Activated T-helper 1 cell treated with anti-CD3 and anti-CD28 coated beads, Interleukin-2, amount 50 U/mL, for 16 hours (primary cell): ENCODE results near the gene DRD1.
"Not testable (repeated sequence)": the region's sequence is repeated elsewhere in the genome, so short reads cannot be mapped to it uniquely, and the experiment has no call there.

ENCODE experiments used
- DNase-seq, 2 donors: peaks; one replicate each; pipeline ENCODE4 v3.0.0-alpha.2; 2020; ENCODE audit warnings: low read depth in 1 of 2, low spot score in 1 of 2

Gene DRD1

DNA sequence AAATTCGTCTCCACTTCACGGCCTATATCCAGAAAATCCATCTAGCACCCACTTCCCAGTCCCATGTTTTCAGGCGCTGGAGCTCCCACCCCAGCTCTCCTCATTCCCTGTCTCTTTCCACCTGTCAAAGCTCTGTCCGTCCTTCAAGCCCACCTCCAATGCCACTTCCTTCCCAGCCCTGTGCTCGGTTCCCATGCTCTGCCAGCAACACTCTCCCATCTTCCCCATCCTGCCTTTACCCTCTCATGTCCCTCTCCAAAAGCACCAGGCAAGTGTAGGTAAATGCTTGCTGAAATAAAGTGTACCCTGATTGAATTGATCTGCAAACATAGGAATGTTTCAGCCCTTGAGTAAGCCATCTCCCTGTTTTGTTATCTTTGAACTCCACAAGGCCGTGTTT, 9.2 kb downstream of the DRD1 start:
- no peak for DNase-seq

DNA sequence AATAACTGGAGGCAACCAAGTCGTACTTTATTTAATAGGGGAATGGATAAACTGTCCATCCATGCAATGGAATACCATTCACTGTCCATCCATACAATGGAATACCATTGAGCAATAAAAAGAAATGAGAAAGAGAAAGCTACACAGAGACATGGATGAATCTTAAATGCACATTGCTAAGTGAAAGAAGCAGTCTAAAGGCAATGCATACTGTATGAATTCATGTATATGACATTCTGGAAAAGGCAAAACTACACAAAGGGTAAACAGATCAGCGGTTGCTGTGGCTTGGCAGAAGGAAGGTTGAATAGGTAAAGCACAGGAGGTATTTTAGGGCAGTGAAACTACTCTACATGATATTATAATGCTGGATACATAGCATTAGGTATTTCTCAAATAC, 16.2 kb downstream of the DRD1 start:
- no peak for DNase-seq

DNA sequence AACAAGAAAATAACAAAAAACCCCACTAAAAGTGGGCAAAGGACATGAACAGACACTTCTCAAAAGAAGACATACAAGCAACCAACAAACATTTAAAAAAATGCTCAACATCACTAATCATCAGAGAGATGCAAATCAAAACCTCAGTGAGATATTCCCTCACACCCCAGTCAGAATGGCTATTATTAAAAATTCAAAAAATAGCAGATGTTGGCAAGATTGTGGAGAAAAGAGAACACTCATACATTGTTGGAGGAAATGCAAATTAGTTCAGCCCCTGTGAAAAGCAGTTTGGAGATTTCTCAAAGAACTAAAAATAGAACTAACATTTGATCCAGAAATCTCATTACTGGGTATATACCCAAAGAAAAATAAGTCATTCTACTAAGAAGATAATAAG, 19.4 kb downstream of the DRD1 start:
- not testable (repeated sequence) for DNase-seq

DNA sequence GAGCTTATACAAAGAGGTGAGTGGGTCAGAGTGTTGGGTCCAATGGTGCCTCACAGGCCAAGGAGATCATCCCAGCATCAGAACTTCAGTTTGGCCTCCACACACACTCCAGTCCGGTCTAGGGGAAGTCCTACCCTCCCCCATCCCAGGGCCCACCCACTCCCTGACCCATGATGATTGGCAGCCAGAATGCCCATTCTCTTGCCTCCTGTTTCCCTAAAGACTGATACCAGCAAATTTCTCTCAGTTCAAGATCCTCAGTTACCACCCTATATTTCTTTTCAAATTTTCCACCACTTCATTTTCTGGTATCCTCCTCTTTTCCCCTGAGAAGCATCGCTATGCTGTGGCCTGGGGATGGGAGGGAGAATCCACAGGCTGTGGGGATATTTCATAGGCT, 21.9 kb downstream of the DRD1 start:
- no peak for DNase-seq

DNA sequence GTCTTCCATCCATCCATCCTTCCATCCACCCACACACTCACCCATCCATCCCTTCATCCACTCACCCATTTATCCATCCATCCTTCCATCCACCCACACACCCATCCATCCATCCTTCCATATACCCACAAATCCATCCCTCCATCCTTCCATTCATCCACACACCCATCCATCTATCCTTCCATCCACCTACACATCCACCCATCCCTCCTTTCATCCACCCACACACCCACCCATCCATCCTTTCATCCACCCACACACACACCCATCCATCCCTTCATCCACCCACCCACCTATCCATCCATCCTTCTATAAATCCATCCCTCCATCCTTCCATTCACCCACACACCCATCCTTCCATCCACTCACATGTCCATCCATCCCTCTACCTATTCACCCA, 23.6 kb downstream of the DRD1 start:
- DNase-seq, result no peak

DNA sequence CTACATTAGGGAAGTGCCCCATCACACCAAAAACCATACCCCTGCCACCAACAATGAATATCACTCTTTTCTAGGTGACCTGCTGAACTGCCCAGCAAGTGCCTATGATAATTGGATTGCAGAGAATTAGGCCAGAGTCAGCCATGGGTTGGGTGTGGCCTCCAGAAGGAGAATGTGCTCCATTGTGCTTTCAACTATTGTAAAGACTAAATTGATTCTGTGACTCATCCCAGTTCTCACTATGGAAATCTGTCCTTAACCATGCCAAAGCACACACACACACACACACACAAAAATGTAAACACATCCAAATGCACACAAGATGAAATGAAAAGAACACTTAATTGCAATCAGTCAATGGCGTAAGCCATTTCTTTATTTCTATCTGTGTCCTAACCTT, 25.7 kb downstream of the DRD1 start:
- DNase-seq, result no peak

DNA sequence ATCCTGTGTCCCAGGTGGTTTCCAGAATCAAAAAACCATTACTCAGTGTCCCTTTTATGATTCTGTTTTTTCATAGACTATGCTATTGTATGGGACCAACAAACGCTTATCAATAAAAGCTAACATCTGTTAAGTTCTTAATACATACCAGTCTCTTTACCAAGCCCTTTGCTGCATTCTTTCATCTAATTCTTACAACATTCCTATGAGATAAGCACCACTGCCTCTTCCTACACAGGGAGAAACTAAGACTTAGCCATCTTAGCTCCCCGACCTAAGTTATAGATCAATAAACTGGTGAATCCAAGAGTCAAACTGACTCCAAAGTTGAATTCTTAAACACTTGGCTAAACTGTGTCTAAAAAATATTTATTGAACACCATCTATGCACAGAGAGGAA, 26.6 kb downstream of the DRD1 start:
- DNase-seq, result no peak

DNA sequence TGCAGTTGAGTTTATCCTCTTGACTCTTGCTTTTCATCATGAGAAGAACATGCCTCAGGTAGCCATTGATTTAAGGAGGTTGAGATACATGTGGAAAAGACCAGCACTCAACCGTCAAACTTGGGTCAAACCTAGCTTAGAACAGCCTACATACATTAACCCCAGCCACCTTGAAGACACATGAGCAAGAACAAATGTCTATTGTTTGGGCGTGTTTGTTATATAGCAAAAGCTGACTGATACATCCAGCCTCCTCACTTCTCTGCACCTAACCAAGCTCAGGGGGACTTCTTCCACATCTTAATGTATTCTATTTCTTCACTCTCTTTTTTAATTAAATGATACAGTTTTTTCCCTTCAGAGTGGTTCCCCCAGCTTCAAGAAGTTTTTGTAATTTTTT, 28.7 kb downstream of the DRD1 start:
- DNase-seq, result no peak

DNA sequence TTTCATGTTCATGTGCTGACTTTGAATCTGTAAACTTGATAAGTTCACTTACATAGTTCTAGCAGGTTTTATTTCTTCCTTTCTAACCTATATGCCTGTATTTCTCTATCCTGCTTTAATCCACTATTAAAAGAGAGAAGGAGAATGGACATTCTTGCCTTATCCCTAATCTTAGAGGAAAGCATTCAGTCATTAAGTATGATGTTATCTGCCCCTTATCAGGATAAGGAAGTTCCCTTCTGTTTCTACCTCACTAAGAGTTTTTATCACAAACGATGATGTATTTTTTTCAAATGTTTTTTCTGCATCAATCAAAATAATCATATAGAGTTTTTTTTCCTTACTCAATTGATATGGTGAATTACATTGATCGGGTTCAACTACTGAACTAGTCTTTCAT, 33.1 kb downstream of the DRD1 start:
- no peak for DNase-seq

DNA sequence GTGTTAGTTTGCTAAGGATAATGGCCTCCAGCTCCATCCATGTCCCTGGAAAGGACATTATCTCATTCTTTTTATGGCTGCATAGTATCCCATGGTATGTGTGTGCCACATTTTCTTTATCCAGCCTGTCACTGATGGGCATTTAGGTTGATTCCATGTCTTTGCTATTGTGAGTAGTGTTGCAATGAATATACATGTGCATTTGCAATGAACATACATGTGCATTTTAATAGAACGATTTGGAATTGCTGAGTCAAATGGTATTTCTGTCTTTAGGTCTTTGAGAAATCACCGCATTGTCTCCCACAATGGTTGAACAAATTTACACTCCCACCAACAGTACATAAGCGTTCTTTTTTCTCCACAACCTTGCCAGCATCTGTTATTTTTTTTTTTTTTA, 37.7 kb downstream of the DRD1 start:
- DNase-seq, result no peak

DNA sequence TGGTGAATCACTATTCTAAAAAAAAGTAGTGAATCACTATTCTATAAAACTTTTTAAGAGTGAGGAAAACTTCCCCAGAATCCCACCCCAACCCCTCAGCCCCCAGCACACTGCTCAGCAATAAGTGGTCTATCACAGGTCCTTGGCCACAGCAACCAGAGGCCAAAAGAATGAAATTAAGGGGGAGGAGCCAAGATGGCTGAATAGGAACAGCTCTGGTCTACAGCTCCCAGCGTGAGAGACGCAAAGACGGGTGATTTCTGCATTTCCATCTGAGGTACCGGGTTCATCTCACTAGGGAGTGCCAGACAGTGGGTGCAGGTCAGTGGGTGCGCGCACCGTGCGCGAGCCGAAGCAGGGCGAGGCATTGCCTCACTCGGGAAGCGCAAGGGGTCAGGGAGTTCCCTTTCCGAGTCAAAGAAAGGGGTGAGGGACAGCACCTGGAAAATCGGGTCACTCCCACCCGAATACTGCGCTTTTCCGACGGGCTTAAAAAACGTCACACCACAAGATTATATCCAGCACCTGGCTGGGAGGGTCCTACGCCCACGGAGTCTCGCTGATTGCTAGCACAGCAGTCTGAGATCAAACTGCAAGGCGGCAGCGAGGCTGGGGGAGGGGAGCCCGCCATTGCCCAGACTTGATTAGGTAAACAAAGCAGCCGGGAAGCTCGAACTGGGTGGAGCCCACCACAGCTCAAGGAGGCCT, 46.2 kb downstream of the DRD1 start:
- DNase-seq, result not testable (repeated sequence)

DNA sequence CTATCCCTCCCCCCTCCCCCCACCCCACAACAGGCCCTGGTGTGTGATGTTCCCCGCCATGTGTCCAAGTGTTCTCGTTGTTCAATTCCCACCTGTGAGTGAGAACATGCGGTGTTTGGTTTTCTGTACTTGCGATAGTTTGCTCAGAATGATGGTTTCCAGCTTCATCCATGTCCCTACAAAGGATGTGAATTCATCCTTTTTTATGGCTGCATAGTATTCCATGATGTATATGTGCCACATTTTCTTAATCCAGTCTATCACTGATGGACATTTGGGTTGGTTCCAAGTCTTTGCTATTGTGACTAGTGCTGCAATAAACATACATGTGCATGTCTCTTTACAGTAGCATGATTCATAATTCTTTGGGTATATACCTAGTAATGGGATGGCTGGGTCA, 48.6 kb downstream of the DRD1 start:
- DNase-seq, result not testable (repeated sequence)

DNA sequence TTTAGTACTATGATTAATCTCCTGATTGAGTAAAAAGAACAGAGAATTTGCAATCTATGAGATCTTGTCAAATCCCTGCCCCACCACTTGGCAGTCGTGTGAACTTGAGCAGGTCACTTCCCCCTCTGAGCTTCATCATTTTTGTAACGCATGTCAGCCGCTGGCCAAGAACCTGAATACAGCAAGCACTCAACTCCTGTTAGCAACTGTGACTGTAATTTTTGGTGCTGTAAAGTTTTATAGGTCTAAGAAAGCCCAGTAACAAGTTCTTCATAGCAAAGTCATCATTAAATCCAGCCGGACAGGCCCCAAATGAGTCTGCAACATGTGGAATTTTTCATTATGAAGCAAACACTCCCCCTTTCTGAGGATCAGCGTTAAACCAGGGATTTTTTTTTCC, 49.4 kb downstream of the DRD1 start:
- DNase-seq, result no peak

DNA sequence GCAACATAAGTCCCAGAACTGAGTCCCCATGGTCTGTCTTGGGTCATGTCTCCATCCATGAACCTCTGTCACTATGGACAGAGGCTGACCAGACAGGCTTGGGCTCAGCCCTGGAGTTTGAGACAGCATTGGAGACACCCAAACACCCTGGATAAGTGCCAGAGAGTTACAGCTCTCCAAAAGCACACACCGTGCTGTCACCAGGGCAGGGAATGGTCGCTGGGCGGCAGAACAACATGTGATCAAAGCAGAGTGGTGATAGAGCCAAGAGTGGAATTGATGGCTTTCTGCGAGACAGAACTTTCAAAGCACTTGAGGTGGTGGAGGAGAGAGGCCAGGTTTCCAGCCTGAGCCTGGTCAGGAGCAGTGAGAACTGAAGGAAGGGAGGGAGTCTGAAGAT, 50.1 kb downstream of the DRD1 start:
- no peak for DNase-seq

DNA sequence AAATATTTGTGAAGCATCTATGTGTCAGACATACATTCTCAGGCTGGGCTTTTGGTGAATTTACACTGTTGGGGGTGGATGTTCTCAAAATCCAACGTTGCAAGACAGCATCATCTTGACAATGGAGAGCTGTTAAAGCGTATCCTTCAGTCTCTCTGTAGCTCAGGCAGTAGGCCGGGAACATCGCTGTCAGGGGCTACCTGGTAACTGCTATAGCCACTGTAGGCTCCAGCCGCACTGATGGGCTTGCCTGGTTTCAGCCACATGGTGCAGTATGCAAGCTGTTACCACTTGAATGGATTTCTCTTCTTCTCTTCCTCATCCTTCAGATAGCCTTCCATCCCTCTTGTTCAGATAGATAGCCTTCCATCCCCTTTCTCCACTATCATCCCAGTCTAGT, 51.7 kb downstream of the DRD1 start:
- no peak for DNase-seq

DNA sequence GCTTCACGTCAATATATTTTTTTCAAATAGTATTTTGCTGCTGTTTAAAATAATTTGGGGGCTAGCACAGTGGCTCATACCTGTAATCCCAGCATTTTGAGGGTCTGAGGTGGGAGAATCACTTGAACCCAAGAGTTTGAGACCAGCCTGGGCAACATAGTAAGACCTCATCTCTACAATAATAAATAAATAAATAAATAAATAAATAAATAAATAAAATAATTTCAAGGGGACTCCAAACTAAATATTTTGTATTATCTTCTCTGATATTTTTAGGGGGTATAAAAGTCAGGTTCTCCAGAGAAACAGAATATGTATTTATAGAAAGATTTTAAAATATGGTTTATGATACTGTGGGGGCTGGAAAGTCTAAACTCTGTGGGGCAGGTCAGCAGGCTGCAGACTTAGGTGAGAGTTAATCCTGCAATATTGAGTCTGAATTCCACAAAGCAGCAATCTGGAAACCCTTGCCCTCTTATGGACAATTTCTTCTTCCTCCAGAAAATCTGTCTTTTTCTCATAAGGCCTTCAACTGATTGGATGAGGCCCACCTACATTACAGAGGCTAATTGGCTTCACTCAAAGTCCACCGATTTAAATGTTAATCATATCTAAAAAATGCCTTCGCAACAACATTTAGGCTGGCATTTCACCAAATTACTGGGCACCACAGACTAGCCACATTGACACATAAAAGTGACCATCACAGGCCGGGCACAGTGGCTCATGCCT, 53.5 kb downstream of the DRD1 start:
- DNase-seq, result no peak
